GM18907 (cell line): Measurements from ENCODE around the gene NMUR1.

Experiments
- ATAC-seq: cut with Tn5 transposase; IDR thresholded peaks from one replicate; pipeline ENCODE4 v1.9.1; 2021; ENCODE audit warnings: mild to moderate bottlenecking, moderate library complexity; ENCODE audit not compliant: unreplicated experiment

Gene NMUR1

DNA sequence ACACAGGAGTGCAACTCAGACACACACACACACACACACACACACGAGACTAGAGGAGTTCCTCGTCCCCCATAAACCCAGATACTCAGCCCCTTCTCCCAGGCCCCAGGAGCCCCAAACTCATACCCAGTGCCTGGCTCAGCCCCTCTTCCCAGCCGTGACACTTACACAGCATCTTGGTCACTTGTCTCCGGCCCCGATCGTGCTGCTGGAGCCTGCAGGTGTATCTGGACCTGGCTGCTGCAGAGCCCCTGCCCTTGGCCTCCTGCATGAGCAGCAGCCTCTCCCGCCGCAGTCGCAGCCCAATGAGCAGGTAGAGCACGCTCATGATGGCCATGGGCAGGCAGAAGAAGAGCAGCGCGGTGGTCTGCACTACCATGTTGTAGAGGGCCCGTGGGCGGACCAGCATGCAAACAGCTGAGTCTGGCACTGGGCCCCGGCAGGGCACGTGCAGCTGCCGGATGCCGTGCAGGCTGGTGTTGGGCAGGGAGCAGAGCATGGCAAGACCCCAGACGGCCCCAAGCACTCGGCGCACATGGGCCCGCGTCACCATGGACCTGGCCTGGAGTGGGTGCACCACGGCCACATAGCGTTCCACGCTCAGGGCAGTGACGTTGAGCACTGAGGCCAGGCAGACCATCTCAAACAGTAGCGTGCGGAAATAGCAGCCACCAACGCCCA, 2.1 kb downstream of the NMUR1 start:
- ATAC-seq: no peak

GRCh38 chr2:231527091-231527395, 3.2 kb downstream of the NMUR1 start:
- ATAC-seq: no peak

DNA sequence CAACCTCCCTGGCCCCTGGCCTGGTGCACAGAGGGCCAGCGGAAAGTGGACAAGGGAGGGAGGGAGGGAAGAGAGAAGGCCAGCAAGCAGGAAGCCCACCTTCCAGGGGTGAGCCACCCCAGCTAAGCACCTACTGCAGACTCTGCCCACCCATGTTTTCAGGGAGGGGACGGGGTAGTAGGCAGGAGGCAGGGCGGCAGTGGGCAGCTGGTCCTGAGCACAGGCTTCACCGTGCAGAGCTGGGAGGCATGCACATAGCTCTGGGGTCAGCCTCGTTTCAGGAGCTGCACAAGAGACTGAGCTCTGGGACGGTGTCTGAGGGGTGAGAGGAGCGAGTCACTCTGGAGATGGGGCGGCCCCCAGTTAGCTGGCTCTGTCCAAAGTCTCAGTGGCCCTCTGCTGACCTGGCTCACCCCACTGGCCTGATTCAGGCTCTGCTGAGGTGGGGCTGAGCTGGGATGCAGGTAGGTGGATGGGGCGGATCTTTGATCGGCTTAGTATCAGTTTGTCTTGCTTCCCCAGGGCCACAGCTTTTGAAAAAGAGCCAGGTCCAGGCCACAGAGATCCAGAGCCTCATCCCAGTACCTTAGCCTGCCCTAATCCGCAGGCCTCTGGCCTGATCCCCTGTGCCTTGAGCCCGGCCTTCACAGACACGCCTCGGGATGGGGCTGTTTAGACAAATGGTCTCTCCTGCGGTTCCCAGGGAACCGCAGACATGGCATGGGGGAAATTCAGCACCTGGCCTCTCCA, 3.7 kb downstream of the NMUR1 start:
- no peak for ATAC-seq

- ATAC-seq: no peak
Observed at GRCh38 chr2:231525248-231526163, 4.7 kb downstream of the NMUR1 start.

GRCh38 chr2:231524477-231525247, 5.6 kb downstream of the NMUR1 start:
- no peak for ATAC-seq

- no peak for ATAC-seq
Observed at GRCh38 chr2:231523451-231524285, 6.6 kb downstream of the NMUR1 start.

DNA sequence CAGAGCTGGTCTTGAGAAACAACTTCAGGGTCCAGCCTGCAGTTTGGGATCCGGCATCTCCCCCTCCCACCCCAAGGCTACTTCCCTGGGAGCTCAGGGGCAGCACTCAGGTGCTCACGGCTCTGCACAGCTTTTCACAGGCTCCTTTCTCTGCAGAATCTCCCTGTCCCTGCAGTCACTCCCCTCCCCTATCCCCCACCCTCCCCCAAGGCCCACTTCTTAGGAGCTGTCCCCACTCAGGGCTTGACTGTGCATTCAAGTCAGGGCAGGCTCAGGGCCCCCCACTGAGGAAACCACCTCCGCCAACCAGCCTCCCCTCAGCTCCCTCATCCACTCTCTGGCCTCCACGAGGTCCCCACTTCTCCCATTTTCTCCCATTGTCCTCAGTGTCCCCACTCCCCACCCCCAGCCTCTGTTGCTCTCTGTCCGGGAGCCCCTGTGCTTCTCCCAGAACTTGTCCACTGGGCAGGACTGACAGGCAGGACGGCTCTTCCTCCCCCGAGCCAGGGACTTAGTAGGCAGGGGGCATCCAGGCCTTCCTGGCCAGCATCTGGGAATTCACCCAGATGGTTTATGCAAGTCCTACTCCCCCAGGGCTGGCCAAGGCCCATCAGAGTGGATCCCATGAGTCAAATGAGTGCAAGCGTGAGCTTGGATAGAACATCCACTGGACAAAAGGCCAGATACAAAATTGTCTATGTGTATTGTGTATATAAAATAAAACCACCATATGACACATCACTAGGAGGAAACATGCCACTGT, 7.6 kb downstream of the NMUR1 start:
- ATAC-seq: no peak

- ATAC-seq: no peak
Observed at GRCh38 chr2:231521443-231521842, 8.8 kb downstream of the NMUR1 start.

DNA sequence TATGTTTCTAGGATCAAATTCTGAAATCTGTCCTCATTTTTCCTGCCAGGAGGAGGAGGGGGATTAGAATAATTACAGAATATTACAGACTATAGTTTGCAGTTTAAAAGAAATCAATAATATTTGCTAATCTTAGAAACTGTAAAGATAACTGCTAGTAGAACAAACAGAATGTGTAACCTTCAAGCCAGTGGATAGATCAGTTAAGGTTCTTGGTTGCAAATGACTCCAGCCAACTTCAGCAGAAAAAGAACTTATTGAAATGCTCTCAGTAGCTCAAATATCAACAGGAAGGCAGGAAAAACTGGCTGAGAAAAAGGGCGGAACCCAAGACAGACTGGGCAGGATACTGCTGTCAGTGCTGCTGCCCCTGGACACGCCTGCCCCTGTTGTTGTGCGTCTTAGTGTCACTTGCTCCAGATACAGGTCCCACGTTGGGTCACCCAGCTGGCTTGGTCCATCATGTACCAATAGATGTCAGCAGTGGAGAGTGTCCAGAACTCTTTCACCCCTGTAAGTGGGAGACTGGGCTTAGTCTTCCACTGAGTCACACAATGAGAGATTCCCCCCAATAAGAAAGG, 10.2 kb downstream of the NMUR1 start:
- no peak for ATAC-seq

GRCh38 chr2:231518771-231519170, 11.5 kb downstream of the NMUR1 start:
- no peak for ATAC-seq

DNA sequence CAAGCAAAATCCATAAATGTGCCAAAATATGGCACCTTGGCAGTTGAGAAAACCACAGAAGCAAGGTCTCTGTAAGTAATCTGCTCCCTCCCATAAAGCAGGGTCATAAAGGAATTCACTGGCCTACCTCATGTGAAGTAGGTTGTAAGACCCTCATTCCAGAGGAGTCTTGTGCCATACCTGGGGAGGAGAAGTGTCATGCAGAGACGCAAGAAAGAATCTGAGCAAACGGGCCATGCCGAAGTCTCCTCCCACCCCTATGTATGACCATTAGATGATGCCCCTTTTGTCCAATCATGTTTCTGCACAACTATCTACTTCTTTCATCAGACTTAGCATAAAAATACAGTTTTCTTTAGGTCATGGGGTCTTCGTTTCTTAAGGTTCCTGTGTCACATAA, 14.6 kb downstream of the NMUR1 start:
- no peak for ATAC-seq

- no peak for ATAC-seq
Observed at GRCh38 chr2:231514951-231515297, 15.3 kb downstream of the NMUR1 start.

DNA sequence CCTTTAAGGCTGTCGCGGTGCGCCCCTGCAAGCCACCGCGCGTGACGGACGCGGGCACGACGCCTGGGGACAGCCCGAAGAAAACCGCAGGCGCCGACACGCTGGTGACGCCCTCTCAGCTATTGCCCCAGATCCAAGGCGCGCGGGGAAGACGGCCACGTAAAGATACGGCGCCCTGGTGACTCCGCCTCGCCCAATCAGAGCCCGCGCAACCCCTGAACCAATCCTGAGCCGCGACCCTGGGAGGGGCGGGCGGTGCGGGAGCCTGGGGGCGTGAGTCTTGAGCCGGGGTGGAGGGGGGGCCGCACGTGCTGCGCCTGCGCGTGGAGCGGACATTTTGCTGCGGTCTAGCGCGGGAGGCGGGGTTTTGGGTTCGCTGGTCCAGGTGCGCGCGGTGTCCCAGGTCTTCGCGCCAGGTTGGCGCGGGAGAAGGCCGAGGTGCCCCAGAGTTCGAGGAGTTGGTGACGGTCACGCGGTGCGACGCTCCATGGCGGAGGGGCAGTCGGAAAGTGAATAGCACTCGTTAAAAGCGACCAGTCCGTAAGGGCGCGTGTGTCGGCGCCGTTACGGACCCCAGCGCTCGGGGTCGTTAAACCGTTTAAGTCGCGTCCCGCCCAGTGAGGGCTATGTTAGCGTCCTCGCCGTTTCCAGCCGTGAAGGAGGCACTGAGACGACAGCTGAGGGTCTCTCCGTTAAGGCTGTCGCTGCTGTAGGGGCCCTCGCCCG, 15.9 kb downstream of the NMUR1 start:
- ATAC-seq: peak; percentile 98

- no peak for ATAC-seq
Observed at GRCh38 chr2:231513746-231514224, 16.5 kb downstream of the NMUR1 start.

- ATAC-seq: no peak
Observed at GRCh38 chr2:231512222-231512621, 18.0 kb downstream of the NMUR1 start.

DNA sequence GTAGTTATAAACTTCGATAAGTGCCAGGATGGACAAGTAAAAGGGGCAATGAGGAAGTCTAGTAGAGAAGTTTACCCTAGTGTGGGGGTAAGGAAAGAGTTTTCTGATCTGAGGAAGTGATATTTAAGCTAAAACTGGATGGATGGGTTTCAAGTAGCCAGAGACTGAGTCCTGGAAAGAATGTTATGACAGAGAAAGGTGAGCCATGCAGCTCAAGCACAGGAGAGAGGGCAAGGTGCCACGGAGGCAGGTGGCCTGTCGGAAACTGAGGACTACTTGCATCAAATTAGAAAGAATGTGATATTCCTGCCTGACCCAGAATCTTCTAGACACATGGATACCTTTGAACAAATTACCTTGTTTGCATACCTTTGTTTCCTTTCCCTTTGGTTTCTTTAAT, 26.5 kb downstream of the NMUR1 start:
- no peak for ATAC-seq

GRCh38 chr2:231502596-231502995, 27.6 kb downstream of the NMUR1 start:
- no peak for ATAC-seq

DNA sequence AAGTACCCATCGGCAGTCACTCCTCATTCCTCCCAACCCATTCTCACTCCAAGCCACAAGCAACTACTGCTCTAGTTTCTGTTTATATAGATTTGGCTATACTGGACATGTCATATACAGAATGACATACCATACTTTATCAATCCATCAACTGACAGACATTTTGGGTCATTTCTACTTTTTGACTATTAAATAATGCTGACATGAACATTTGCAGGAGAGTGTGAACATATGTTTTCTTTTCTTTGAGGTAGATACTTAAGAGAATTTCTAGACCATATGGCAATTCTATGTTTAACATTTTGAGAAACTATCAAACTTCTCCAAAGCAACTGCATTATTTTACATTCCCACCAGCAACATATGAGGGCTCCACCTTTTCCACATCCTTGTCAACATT, 32.6 kb downstream of the NMUR1 start:
- ATAC-seq: no peak
